Large intestine (tissue), 3 donors: ENCODE data around the gene CEP63. TPM values are rescaled to one million over a fixed set of nuclear protein-coding genes. Genes with fewer than 3 reads are reported as not detected.
"Not testable (repeated sequence)": the region's sequence is repeated elsewhere in the genome, so short reads cannot be mapped to it uniquely, and the experiment has no call there.

Experiments
- DNase-seq, 2 donors: peaks; one replicate each; pipeline versions ENCODE4 v3.0.0 to v3.0.0-alpha.2; 2013
- H3K27ac ChIP-seq: one replicate; pipeline ENCODE4 v1.5.1; 2013; ENCODE audit warnings: low read length
- H3K27me3 ChIP-seq: 2 replicates; pipeline ENCODE4 v1.6.1; 2013; ENCODE audit warnings: low read length; ENCODE audit not compliant: control insufficient read depth, insufficient read depth
- H3K36me3 ChIP-seq: 2 replicates; pipeline ENCODE4 v1.6.1; 2013; ENCODE audit warnings: low read length; ENCODE audit not compliant: control insufficient read depth, insufficient read depth
- H3K4me1 ChIP-seq: one replicate; pipeline ENCODE4 v1.6.1; 2013; ENCODE audit warnings: low read length; ENCODE audit not compliant: control insufficient read depth, insufficient read depth
- H3K4me3 ChIP-seq: one replicate; pipeline ENCODE4 v1.5.1; 2013; ENCODE audit warnings: low read length
- H3K9me3 ChIP-seq: one replicate; pipeline ENCODE4 v1.6.1; 2013; ENCODE audit warnings: mild to moderate bottlenecking, low read depth, low read length, moderate library complexity; ENCODE audit not compliant: control insufficient read depth
- WGBS: methylation state at CpG from one replicate; pipeline ENCODE4 v1.1.5; 2013; ENCODE audit warnings: low lambda C conversion rate; ENCODE audit not compliant: insufficient coverage; 5-methylcytosine and 5-hydroxymethylcytosine counted together
- polyA plus RNA-seq: library from polyadenylated mRNA; unstranded; fragments of 120-200 nt; gene quantifications from one replicate; pipeline ENCODE4 v1.2.1, GENCODE V29; 2013

CEP63 gene
- polyA plus RNA-seq, 1 donor = 23.8 TPM

DNA sequence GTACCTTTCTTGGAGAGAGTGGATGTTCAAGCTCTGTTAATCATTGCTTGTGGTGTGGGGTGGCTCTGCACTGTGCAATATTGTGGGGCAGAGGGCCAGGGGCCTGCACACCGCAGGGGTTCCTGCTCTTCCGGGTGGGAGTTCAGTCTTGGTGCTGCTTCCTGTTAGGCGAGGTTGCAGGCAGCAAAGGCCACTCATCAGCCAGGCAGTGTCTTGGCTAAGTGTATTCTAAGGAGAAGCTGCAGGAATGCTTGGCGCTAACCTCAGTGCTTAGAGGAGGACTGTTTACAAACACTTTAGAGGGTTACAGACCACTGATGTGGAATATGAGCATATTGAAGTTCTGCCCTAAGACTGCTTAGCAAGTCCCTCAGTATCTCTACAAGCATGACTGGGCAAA lies 81.7 kb downstream of the CEP63 start:
- Histone ChIP-seq H3K9me3 (peaks cover 3% of the 10 kb centered on the region), H3K4me3 (no peak overlapping the region), H3K27me3 (no peaks in the 10 kb centered on the region), H3K4me1 (no peaks in the 10 kb centered on the region), H3K36me3 (no peaks in the 10 kb centered on the region), H3K27ac (no peak overlapping the region)
- WGBS = no CpG with 5 or more reads among the region's 4 CpGs
- DNase-seq = no peak

DNA sequence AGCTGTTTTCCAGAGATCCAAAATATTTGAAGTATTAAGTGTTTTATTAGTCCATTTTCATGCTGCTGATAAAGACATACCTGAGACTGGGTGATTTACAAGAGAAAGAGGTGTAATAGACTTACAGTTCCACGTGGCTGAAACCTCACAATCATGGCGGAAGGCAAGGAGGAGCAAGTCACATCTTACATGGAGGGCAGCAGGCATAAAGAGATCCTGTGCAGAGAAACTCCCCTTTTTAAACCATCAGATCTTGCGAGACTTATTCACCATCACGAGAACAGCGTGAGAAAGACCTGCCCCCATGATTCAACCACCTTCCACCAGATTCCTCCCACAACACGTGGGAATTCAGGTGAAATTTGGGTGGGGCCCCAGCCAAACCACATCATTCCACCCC lies 82.9 kb downstream of the CEP63 start:
- peaks cover 3% of the 10 kb centered on the region for H3K9me3 ChIP-seq
- no peaks in the 10 kb centered on the region for H3K4me1 ChIP-seq
- WGBS = no CpG with 5 or more reads among the region's 6 CpGs
- DNase-seq = no peak
- no peak overlapping the region for H3K4me3 ChIP-seq
- H3K27ac ChIP-seq = no peak overlapping the region
- no peaks in the 10 kb centered on the region for H3K27me3 ChIP-seq
- H3K36me3 ChIP-seq = no peaks in the 10 kb centered on the region

DNA sequence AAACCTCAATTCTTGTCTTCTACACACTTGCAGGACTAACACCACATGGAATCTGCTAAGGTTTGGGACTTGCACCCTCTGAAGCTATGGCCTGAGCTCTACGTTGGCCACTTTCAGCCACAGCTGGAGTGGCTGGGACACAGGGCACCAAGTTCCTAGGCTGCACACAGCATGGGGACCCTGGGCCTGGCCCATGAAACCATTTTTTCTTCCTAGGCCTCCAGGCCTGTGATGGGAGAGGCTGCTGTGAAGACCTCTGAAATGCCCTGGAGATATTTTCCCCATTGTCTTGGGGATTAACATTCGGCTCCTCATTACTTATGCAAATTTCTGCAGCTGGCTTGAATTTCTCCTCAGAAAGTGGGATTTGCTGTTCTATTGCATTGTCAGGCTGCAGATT lies 84.0 kb downstream of the CEP63 start:
- DNase-seq, H3K27me3 ChIP-seq, H3K36me3 ChIP-seq, H3K4me1 ChIP-seq, H3K4me3 ChIP-seq, H3K27ac ChIP-seq, H3K9me3 ChIP-seq: not testable (repeated sequence)
- WGBS = 100% methylated on average over 1 of the region's 2 CpGs

DNA sequence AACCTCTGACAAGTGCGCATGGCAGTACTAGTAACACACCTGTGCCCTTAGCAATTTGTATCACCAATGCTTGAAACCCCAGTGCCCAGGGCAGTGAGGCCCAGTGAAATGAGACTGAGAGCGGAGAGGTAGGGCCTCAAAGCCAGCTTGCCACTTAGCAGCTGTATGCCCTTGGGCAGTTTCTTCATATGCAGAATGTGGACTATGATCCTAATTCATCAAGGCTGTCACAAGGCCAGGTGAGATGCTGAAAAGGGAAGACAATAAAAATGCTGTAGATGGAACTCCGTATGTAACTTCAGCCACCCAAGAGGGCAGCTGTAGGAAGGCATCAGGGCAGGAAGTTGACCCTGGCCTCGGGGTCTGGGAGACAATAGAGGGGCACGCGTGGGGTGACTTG lies 90.6 kb downstream of the CEP63 start:
- H3K27ac ChIP-seq = peak overlapping the region; percentile 24
- H3K27me3 ChIP-seq = no peaks in the 10 kb centered on the region
- DNase-seq = peak; percentile 74 to 90

DNA sequence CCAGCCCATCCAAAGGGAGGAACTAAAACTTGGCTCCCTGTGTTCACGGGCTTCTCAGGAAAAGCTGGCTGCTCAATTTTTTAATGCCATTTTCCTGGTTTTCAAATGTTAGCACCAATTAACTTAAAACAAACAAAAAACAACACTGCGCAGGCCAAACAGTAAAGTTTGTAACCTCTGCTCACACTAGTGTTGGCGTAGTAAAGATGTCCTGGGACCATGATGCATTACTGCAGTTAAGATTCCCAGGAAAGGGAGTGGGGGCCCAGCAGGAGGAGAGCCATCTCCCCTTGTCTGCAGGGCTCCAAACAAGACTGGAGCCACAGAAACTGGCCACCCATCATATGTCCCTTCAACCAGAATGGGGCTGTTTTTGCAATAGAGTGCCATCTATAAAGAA lies 91.0 kb downstream of the CEP63 start:
- 20% methylated on average over 1 of the region's 3 CpGs for WGBS
- H3K9me3 ChIP-seq = no peaks in the 10 kb centered on the region
- H3K4me3 ChIP-seq = no peak overlapping the region
- DNase-seq = no peak
- H3K4me1 ChIP-seq = peaks cover 15% of the 10 kb centered on the region
- H3K27me3 ChIP-seq = no peaks in the 10 kb centered on the region
- H3K27ac ChIP-seq = peak overlapping the region; percentile 24
- H3K36me3 ChIP-seq = no peaks in the 10 kb centered on the region

More for the DNA sequence above, 90.6 kb downstream of the CEP63 start:
- Histone ChIP-seq H3K36me3 (no peaks in the 10 kb centered on the region), H3K4me3 (no peak overlapping the region), H3K9me3 (no peaks in the 10 kb centered on the region), H3K4me1 (peaks cover 15% of the 10 kb centered on the region)
- no CpG with 5 or more reads among the region's 6 CpGs for WGBS

DNA sequence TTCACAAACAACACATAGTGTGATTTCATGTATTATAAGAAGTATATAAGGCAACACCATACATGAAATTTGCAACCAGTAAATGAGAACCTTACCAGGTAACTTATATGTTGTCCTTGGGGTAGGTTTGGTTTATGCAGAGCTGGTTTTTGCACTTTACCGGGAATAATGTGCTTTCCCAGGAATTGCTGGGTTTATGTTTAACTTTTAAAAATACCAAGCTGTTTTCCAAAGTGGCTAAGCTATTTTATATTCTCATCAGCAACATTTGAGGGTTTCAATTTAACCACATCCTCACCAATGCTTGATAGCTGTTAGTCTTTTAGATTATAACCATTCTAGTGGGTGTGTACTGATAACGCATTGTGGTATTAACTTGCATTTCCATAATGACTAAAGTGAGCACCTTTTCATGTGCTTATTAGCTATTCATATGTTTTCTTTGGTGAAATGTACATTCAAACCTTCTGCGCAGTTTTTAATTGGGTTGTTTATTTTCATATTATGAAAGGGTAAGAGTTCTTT lies 93.3 kb downstream of the CEP63 start:
- DNase-seq = no peak
- H3K9me3 ChIP-seq = no peaks in the 10 kb centered on the region
- H3K4me1 ChIP-seq = peaks cover 15% of the 10 kb centered on the region
- 100% methylated on average over 1 of the region's 3 CpGs for WGBS
- no peak overlapping the region for H3K27ac ChIP-seq
- H3K27me3 ChIP-seq = no peaks in the 10 kb centered on the region
- H3K36me3 ChIP-seq = no peaks in the 10 kb centered on the region
- no peak overlapping the region for H3K4me3 ChIP-seq

DNA sequence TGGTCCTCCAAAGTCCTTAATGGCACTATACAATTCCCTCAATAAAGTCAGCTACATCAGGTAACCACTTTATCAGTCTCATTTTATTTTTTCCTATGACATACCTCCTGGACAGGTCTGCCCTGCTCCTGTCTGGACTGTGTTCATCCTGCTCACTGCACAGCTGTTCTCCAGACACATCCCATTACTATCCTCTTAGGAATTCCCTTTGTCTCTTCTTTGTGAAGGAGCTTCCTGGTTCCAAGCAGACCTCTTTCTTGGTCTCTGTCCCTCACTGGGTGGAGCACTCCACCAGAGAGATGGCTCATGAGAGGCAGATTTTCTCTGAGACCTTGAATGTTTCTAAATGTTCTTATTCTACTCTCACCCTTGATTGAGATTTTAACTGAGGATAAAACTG lies 104.9 kb downstream of the CEP63 start:
- Histone ChIP-seq H3K27ac (no peak overlapping the region), H3K4me3 (no peak overlapping the region), H3K4me1 (no peaks in the 10 kb centered on the region), H3K36me3 (no peaks in the 10 kb centered on the region), H3K9me3 (no peaks in the 10 kb centered on the region), H3K27me3 (peaks cover 7% of the 10 kb centered on the region)
- no peak for DNase-seq

DNA sequence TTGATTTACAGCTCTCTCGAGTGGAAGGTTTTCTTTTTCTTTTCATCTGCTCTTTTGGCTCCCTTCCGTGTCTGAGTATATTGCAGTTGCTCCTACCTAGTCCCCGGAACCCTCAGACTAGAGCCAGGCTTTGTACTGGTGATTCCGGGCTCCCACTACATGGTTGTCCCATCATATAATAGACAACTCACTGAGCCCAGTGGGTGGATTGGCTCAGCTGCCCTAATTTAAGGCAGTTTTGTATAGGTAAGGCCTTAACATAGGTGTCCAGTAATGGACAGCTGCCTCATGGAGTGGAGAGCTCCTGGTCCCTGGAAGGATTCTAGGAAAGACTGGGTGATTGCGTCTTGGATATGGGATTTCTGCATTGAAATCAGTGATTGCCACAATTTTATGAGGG lies 106.9 kb downstream of the CEP63 start:
- Histone ChIP-seq H3K36me3 (no peaks in the 10 kb centered on the region), H3K4me1 (no peaks in the 10 kb centered on the region), H3K27me3 (peaks cover 7% of the 10 kb centered on the region), H3K9me3 (no peaks in the 10 kb centered on the region), H3K27ac (no peak overlapping the region), H3K4me3 (no peak overlapping the region)
- no peak for DNase-seq
- WGBS = 100% methylated on average over 1 of the region's 5 CpGs

DNA sequence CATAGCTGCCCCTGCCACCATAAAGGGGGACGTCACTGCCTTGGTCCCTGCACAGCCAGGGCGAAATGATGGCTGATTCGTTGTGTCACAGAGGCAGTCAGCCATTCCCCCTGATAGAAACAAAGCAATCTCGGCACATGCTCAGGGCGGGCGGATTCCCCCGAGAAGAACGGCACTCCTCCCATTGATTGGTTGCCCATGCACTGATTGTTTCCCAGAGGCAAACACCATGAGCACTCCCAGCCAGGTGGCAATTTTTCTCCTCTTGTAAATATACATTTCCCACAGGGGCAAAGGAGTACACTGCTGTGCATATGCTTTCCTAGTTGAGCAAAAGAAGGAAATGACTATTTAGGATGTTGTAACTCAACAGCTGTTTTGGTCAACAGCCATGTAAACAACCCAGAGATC lies 108.5 kb downstream of the CEP63 start:
- Histone ChIP-seq H3K27ac (no peak overlapping the region), H3K27me3 (peaks cover 7% of the 10 kb centered on the region), H3K4me1 (no peaks in the 10 kb centered on the region), H3K9me3 (no peaks in the 10 kb centered on the region), H3K4me3 (no peak overlapping the region), H3K36me3 (no peaks in the 10 kb centered on the region)
- WGBS = no CpG with 5 or more reads among the region's 8 CpGs
- DNase-seq = no peak

DNA sequence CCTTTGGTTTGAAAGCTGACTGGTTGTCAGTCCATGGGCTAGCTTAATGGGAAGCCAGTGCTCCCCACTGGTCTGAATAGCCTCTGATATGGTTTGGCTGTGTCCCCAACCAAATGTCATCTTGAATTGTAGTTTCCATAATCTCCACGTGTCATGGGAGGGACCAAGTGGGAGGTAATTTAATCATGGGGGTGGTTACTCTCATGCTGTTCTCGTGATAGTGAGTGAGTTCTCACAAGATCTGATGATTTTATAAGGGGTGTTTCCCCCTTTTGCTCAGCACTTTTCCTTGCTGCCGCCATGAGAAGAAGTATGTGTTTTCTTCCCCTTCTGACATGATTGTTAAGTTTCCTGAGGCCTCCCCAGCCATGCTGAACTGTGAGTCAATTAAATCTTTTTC lies 109.1 kb downstream of the CEP63 start:
- no CpG with 5 or more reads among the region's 3 CpGs for WGBS
- H3K4me3 ChIP-seq, H3K27ac ChIP-seq: not testable (repeated sequence)

DNA sequence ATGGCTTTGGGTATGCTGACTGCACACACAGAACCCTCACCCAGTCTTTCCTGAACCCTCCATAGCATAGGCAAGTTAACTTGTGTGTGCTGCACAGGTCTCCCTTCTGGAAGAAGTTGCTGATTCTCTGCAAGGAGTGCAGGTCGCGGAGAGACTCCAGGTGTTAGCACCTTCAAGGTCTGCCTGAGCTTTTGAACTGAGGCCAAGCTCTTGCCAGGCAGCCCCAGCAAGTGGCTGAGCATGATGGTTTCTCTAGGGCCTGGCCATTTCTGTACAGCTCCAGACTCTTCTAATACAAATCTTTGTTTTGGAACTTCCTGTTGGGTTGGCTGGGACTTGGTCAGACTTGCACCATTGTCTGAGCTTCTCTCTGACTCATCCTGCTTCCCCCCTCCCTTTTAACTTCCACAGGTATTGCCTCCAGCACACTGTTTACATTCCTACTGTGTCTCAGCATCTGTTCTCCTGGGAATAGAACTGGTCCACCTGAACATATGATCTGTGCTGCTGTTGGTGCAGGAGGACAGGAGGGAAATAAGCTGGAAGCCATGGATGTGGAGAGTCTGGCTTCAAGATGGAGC lies 111.6 kb downstream of the CEP63 start:
- peaks cover 7% of the 10 kb centered on the region for H3K27me3 ChIP-seq
- no CpG with 5 or more reads among the region's 2 CpGs for WGBS
- no peaks in the 10 kb centered on the region for H3K9me3 ChIP-seq
- H3K4me3 ChIP-seq = no peak overlapping the region
- H3K27ac ChIP-seq = no peak overlapping the region
- no peaks in the 10 kb centered on the region for H3K36me3 ChIP-seq
- no peak for DNase-seq
- H3K4me1 ChIP-seq = peaks cover 3% of the 10 kb centered on the region

More for the DNA sequence above, 109.1 kb downstream of the CEP63 start:
- not testable (repeated sequence) for H3K9me3 ChIP-seq, H3K4me1 ChIP-seq, DNase-seq, H3K36me3 ChIP-seq, H3K27me3 ChIP-seq
